Activated CD4-positive, alpha-beta memory T cell treated with anti-CD3 and anti-CD28 coated beads, Interleukin-2, amount 10 ng/mL, durations not matched to agents 7 days and 5 days (primary cell): Measurements from ENCODE around the gene GPR12. TPM values are rescaled to one million over a fixed set of nuclear protein-coding genes. Genes with fewer than 3 reads are reported as not detected.

Source experiments
- CTCF ChIA-PET: fragments of 350-600 bp; sonication (Branson Sonifier 250); formaldehyde crosslinking; loops from one replicate; lab custom pipeline; 2021; ENCODE audit warnings: antibody characterized with exemption, inconsistent platforms; lab: Charles Lee
- POLR2A ChIA-PET: fragments of 350-600 bp; sonication (Branson Sonifier 250); formaldehyde crosslinking; loops from one replicate; lab custom pipeline; 2021; ENCODE audit warnings: antibody characterized with exemption; lab: Charles Lee
- DNase-seq: peaks from one replicate; pipeline ENCODE4 v3.0.0-alpha.2; 2020
- H3K27ac Mint-ChIP-seq: one replicate; pipeline ENCODE4 v1.8.0; 2021; ENCODE audit warnings: mild to moderate bottlenecking, mixed read lengths
- H3K27me3 Mint-ChIP-seq: one replicate; pipeline ENCODE4 v1.8.0; 2021; ENCODE audit warnings: mixed read lengths
- H3K36me3 Mint-ChIP-seq: one replicate; pipeline ENCODE4 v1.8.0; 2021; ENCODE audit warnings: low read depth, mixed read lengths
- H3K4me1 Mint-ChIP-seq: one replicate; pipeline ENCODE4 v1.8.0; 2021; ENCODE audit warnings: mixed read lengths
- H3K4me3 Mint-ChIP-seq: one replicate; pipeline ENCODE4 v1.8.0; 2021; ENCODE audit warnings: mild to moderate bottlenecking, mixed read lengths
- H3K9me3 Mint-ChIP-seq: one replicate; pipeline ENCODE4 v1.8.0; 2021; ENCODE audit warnings: mixed read lengths
- total RNA-seq, 2 experiments: library from RNA; stranded (reverse); gene quantifications; one replicate each; pipeline ENCODE4 v1.2.3, GENCODE V29; 2021

GPR12 gene
- total RNA-seq, 2 experiments from 2014 or later, result not detected

DNA sequence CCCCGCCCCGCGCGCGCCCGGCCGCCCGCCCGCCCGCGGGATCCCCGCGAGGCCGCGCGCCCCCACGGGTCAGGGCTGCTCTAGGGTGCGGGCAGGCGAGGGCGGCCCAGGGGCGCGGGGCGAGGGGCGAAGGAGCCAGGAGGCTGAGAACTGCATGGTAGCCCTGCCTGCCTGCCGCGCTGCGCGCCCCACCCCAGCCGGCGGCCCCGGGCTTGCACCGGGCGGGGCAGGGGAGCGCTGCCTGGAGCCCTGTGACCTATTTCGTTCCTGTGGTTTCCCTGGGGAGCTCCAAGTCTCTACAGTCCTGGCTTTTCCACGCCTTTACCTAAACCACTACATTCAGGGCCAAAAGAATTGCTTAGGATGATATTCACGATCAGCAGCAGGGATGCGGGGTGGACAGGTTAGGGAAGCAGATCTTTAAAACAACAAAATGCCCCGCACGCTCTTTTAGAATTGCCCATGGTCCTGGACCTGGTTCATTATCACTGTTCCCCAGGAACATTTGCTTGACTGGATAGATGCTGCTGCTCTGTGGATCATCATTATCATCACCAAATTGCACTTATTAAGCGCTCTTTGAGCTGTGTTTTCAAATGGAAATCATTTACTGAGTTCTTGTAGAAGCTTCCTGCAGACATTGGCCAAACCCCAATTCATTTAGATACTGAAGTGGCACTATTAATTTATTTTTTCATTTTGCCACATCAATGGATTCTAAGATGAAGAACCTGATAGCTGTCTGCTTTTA is 421 bp upstream of the GPR12 start:
- peaks cover 7% of the 10 kb centered on the region for H3K4me1 Mint-ChIP-seq
- no peak for DNase-seq
- CTCF ChIA-PET, result no interaction called here
- H3K36me3 Mint-ChIP-seq, result no peaks in the 10 kb centered on the region
- H3K9me3 Mint-ChIP-seq, result no peaks in the 10 kb centered on the region
- H3K27me3 Mint-ChIP-seq, result peaks cover 56% of the 10 kb centered on the region
- no peak overlapping the region for H3K27ac Mint-ChIP-seq
- H3K4me3 Mint-ChIP-seq, result no peak overlapping the region
- POLR2A ChIA-PET, result no interaction called here

DNA sequence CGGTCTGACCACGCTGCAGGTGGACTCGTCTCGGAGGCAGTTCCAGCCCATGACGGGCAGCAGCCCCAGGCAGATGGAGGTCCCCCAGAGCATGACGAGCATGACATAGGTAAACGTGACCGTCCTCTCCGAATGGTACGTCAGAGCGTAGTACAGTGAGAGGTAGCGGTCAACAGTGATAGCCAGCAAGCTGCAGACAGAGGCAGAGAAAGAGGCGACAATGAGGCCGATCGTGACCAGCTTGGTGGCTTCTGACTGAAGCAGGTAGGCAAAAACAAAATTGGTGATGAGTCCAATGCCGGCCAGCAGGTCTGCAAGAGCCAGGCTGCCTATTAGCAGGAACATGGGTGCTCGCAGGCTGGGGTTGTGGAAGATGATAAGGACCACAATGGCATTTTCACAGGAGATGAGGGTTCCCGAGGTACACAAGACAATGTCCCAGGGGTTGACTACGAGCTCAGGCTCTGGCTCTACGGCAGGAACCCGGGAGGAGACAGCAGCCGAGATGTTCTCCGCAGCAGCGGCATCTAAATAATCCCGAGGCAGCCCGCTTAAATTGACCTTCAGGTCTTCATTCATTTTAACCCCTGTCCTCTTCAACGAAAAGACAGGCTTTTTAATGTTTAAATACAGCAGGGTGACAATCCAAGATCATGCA is 1.2 kb downstream of the GPR12 start:
- H3K9me3 Mint-ChIP-seq, result no peaks in the 10 kb centered on the region
- POLR2A ChIA-PET, result no interaction called here
- peaks cover 7% of the 10 kb centered on the region for H3K4me1 Mint-ChIP-seq
- peaks cover 52% of the 10 kb centered on the region for H3K27me3 Mint-ChIP-seq
- CTCF ChIA-PET, result no interaction called here
- no peak overlapping the region for H3K4me3 Mint-ChIP-seq
- no peak overlapping the region for H3K27ac Mint-ChIP-seq
- no peak for DNase-seq
- no peaks in the 10 kb centered on the region for H3K36me3 Mint-ChIP-seq

DNA sequence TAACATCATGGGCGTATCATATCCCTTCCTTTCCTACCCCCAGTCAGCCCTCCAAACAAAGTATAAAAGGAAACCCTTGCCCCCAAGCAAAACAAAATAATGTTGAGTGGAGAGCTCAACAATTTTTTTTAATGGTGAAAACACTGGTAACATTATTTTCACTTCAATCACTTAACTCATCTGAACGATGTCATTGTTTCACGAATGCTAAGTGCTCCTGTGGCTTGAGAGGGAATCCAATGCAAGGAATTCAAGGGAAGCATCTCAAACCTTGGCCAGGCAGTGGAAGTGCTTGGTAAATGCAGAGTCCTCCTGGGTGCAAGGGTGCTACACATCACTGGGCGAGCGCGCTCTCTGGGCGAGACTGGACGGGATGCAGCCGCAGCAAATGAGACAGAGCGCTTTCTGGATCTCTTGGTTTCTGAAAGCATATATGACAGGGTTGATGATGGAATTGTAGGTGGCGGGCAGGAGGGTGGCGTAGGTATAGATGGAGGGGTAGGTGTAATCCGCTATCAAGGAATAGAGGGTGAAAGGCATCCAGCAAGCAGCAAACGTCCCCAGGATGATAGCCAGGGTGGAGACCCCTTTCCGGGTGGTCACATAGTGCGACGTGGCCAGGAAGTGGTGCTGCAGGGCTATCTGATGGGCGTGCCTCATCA is 2.0 kb downstream of the GPR12 start:
- Mint-ChIP-seq H3K36me3 (no peaks in the 10 kb centered on the region), H3K27me3 (peaks cover 50% of the 10 kb centered on the region), H3K4me3 (no peak overlapping the region), H3K9me3 (no peaks in the 10 kb centered on the region), H3K27ac (no peak overlapping the region), H3K4me1 (peaks cover 7% of the 10 kb centered on the region)
- CTCF ChIA-PET, result no interaction called here
- DNase-seq, result no peak
- POLR2A ChIA-PET, result no interaction called here

DNA sequence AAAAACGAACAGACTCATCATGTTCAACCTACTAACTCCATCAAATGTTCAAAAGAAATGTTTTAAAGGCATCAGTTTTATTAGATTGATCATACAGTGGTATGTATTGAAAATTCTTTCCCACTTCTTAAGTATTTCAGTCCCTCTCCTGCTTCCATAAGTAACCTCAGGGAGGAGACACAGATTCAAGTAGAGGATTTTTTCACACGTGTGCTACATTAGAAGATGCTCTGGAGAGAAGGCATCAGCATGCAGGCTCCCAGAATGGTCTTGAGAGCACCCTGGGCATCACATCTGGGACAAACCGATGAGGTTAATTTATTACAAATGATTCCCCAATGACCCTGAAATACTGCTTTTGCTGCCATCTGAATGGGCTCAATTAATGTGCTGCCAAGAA is 3.6 kb downstream of the GPR12 start:
- H3K27me3 Mint-ChIP-seq, result peaks cover 41% of the 10 kb centered on the region
- no peaks in the 10 kb centered on the region for H3K9me3 Mint-ChIP-seq
- no peaks in the 10 kb centered on the region for H3K36me3 Mint-ChIP-seq
- H3K27ac Mint-ChIP-seq, result no peak overlapping the region
- peaks cover 7% of the 10 kb centered on the region for H3K4me1 Mint-ChIP-seq
- H3K4me3 Mint-ChIP-seq, result no peak overlapping the region
- ChIA-PET POLR2A (no interaction called here), CTCF (no interaction called here)
- no peak for DNase-seq

DNA sequence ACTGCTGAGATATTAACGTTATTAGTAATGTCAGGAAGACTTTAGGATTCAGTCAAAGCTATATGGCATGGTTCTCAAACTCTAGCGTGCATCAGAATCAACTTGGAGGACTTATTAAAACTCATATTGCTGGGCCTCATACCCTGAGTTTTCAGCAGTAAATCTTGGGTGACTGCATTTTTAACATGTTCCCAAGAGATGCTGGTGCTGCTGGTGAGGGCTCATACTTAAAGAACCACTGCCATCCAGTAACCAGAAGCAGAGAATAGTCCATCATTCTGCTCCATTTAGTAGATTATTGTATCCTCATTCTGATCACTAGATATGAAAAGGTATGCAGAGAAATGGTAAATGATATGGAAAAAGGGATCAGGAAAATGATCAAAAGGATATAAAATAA is 7.9 kb downstream of the GPR12 start:
- Mint-ChIP-seq H3K4me1 (no peaks in the 10 kb centered on the region), H3K27me3 (peaks cover 12% of the 10 kb centered on the region), H3K36me3 (no peaks in the 10 kb centered on the region), H3K27ac (no peak overlapping the region), H3K4me3 (no peak overlapping the region), H3K9me3 (no peaks in the 10 kb centered on the region)
- no peak for DNase-seq
- POLR2A ChIA-PET, result no interaction called here
- CTCF ChIA-PET, result no interaction called here

DNA sequence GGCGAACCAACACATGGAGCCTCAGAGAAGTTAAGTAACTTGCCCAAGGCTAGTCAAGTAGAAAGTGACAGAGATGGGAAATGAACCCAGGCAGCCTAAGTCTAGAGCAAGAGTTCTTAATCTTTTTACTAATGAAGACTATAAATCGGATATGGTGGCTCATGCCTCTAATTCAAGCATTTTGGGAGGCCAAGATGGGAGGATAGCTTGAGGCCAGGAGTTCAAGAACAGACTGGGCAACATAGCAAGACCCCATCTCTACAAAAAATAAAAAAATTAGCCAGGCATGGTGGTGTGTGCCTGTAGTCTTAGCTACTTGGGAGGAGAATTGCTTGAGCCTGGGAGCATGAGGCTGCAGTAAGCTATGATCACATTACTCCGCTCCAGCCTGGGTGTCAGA is 10.7 kb downstream of the GPR12 start:
- H3K36me3 Mint-ChIP-seq, result no peaks in the 10 kb centered on the region
- peaks cover 18% of the 10 kb centered on the region for H3K27me3 Mint-ChIP-seq
- ChIA-PET CTCF (no interaction called here), POLR2A (no interaction called here)
- no peak overlapping the region for H3K27ac Mint-ChIP-seq
- no peak for DNase-seq
- H3K9me3 Mint-ChIP-seq, result no peaks in the 10 kb centered on the region
- no peaks in the 10 kb centered on the region for H3K4me1 Mint-ChIP-seq
- H3K4me3 Mint-ChIP-seq, result no peak overlapping the region

DNA sequence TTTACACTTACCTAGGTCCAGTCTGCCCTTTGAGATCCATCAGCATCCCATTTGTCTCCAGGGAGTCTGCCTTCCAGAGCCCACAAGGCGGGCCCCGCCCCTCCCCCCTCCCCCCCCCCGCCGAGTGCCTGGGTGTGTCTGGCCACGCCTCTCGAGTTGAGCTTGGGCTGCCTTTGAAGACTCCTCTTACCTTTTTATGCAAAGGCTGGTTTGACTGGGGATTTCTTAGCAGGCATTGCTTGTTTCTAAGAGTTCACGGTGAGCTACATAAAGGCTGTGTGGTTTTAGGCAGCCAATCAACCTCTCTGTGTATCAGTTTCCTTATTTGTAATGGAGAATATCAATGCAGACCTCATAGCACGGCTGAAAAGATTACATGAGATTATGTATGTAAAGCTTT is 11.3 kb downstream of the GPR12 start:
- peaks cover 23% of the 10 kb centered on the region for H3K27me3 Mint-ChIP-seq
- ChIA-PET CTCF (no interaction called here), POLR2A (no interaction called here)
- no peak overlapping the region for H3K4me3 Mint-ChIP-seq
- DNase-seq, result no peak
- H3K4me1 Mint-ChIP-seq, result no peaks in the 10 kb centered on the region
- H3K27ac Mint-ChIP-seq, result no peak overlapping the region
- no peaks in the 10 kb centered on the region for H3K36me3 Mint-ChIP-seq
- no peaks in the 10 kb centered on the region for H3K9me3 Mint-ChIP-seq

DNA sequence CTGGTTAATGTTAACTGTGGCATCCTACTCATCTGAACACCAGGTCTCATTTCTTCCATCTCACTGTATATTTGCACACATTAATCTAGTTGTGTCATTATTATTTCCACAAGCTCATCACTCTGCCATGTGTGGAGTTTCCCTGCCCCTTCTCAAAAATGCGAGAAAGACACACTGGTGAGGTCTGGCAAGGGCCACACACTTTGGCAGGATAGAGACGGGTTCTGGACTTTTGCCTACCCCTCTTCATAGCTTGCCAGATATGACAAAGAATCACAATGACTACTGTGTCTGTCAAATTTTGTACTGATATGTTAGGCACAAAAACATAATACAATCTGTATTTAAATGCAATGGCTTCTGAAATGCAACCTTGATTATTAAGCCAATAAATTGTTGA is 12.9 kb downstream of the GPR12 start:
- CTCF ChIA-PET, result interaction anchor here (1.2 kb wide), 1 partner anchor 125 kb away, joined by 3 read pairs; no protein-coding TSS in a partner anchor
- Mint-ChIP-seq H3K27ac (no peak overlapping the region), H3K36me3 (no peaks in the 10 kb centered on the region), H3K4me3 (no peak overlapping the region), H3K27me3 (peaks cover 24% of the 10 kb centered on the region), H3K9me3 (no peaks in the 10 kb centered on the region), H3K4me1 (no peaks in the 10 kb centered on the region)
- POLR2A ChIA-PET, result no interaction called here
- no peak for DNase-seq

DNA sequence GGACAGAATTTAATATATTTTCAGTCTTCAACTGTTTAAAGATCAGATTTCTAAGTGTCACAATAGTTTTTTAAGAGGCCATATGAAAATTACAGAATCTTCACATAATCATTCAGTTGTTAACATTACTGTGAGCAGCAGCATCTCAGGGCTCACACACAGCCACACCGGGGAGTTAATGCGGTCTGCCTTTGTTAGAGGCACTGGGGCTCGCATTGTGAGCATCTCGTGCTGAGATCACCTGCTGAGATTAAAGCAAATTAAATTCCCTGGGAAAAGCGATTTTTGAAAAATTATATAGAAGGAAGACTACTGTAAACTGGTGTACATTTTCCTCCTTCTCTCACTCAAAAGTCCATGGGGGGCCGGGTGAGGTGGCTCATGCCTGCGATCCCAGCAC is 16.6 kb downstream of the GPR12 start:
- peaks cover 18% of the 10 kb centered on the region for H3K27me3 Mint-ChIP-seq
- POLR2A ChIA-PET, result no interaction called here

DNA sequence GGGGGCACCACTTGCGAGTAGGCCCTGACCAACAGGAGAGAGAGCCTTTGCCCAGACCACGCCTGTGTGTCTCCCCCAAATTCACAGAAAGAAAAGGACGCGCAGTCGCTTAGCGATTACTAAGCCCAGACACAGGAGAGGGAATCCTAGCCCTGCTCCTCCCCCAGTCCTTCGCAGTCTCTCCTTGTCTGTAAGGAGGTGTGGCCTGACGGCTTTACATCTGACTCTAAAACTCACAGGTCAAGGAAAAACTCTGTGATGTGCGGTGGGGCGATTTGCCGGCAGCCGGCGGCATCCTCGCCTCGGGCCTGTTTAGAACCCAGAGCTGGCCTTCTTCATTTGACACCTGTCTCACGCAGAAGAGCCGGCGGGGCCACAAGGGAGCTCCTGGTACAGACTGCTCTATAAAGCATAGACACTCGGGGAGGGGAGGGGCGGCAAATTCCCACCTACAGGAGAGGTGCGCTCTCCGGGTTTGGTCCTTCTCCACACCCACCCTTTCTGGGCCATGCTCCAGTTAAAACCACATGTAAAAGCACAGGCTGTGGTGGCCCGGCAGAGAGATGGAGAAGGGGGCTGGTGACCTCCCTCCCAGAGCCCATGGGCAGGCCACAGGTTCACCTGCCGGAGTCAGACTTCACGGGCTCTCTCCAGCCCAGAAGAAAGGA is 17.8 kb downstream of the GPR12 start:
- no peaks in the 10 kb centered on the region for H3K4me1 Mint-ChIP-seq
- DNase-seq, result no peak
- H3K9me3 Mint-ChIP-seq, result peaks cover 9% of the 10 kb centered on the region
- POLR2A ChIA-PET, result no interaction called here
- H3K27me3 Mint-ChIP-seq, result peaks cover 18% of the 10 kb centered on the region
- H3K36me3 Mint-ChIP-seq, result no peaks in the 10 kb centered on the region
- CTCF ChIA-PET, result no interaction called here
- H3K27ac Mint-ChIP-seq, result no peak overlapping the region
- no peak overlapping the region for H3K4me3 Mint-ChIP-seq

More for the DNA sequence above, 16.6 kb downstream of the GPR12 start:
- no peak overlapping the region for H3K27ac Mint-ChIP-seq
- H3K4me3 Mint-ChIP-seq, result no peak overlapping the region
- H3K36me3 Mint-ChIP-seq, result no peaks in the 10 kb centered on the region
- no peaks in the 10 kb centered on the region for H3K4me1 Mint-ChIP-seq
- DNase-seq, result no peak
- CTCF ChIA-PET, result no interaction called here
- H3K9me3 Mint-ChIP-seq, result peaks cover 4% of the 10 kb centered on the region

DNA sequence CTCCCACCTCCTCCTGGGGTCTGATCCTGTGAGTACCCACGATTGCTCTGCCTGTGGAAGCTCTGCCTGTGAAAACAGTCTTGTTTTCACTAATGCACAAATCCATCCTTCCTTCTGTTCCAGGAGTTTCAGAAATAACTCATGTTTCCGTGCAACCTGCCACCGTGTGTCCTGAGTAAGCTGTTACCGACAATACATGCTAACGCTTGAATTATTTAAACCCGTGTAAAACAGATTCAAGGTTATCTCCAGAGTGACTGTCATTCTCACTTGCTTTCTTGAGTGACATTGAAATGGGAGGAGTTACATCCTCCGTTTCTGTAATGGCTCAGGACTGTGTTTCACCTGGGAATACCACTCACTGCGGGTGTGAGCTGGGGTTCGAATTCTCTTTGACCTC is 24.9 kb downstream of the GPR12 start:
- DNase-seq, result no peak
- H3K4me3 Mint-ChIP-seq, result no peak overlapping the region
- no peaks in the 10 kb centered on the region for H3K4me1 Mint-ChIP-seq
- no peaks in the 10 kb centered on the region for H3K36me3 Mint-ChIP-seq
- H3K27ac Mint-ChIP-seq, result no peak overlapping the region
- peaks cover 7% of the 10 kb centered on the region for H3K27me3 Mint-ChIP-seq
- ChIA-PET CTCF (no interaction called here), POLR2A (no interaction called here)
- peaks cover 11% of the 10 kb centered on the region for H3K9me3 Mint-ChIP-seq

DNA sequence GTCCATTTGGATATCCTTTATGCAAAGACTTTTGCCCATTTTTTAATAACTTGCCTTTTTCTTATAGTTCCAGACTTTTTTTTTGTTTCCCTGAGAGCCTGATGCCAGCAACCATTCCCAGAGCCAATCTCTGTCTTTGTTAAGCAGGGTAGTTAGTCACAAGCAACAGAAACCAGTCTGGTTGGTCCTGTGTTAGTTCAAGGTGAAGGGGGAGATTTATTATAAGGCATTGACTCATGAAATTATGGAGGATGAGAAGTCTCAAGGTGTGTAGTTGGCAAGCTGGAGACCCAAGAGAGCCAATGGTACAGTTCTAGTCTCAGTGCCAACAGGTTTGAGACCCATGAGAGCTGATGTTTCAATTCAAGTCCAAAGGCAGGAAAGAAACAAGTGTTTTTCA is 33.0 kb downstream of the GPR12 start:
- POLR2A ChIA-PET, result no interaction called here
- H3K27ac Mint-ChIP-seq, result no peak overlapping the region
- no peak overlapping the region for H3K4me3 Mint-ChIP-seq
- DNase-seq, result no peak
- CTCF ChIA-PET, result no interaction called here
- H3K36me3 Mint-ChIP-seq, result no peaks in the 10 kb centered on the region
- H3K9me3 Mint-ChIP-seq, result no peaks in the 10 kb centered on the region
- no peaks in the 10 kb centered on the region for H3K4me1 Mint-ChIP-seq
- peaks cover 7% of the 10 kb centered on the region for H3K27me3 Mint-ChIP-seq

DNA sequence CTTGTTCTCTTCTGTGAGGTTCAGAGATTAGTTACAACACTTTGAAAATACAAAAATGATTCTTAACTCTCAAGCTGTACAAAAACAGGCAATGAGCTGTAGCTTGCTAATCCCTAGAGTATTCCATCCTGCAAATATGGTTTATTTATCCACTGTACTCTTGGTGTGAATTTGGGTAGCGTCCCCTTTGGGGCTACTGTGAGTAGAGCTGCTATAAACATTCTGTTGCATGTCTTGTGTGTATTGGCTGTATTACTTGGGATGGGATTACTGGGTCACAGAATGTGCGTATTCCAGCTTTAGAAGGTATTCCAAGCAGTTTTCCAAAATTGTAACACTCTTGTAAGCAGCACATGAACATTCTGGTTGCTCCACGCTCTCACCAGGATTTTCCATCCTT is 33.5 kb downstream of the GPR12 start:
- POLR2A ChIA-PET, result no interaction called here
- peaks cover 7% of the 10 kb centered on the region for H3K27me3 Mint-ChIP-seq
- no peaks in the 10 kb centered on the region for H3K36me3 Mint-ChIP-seq
- CTCF ChIA-PET, result interaction anchor here (1.2 kb wide), 1 partner anchor 29 kb away, joined by 4 read pairs; no protein-coding TSS in a partner anchor
- no peak for DNase-seq
- H3K4me3 Mint-ChIP-seq, result no peak overlapping the region
- no peak overlapping the region for H3K27ac Mint-ChIP-seq
- H3K4me1 Mint-ChIP-seq, result peaks cover 3% of the 10 kb centered on the region
- no peaks in the 10 kb centered on the region for H3K9me3 Mint-ChIP-seq
